Neuronal stem cell (in vitro differentiated cells): ENCODE data around the gene FES.

Experiments used
- DNase-seq: peaks from one replicate; pipeline ENCODE4 v3.0.0-alpha.2; 2013; ENCODE audit warnings: low spot score
- H2AFZ ChIP-seq: one replicate; pipeline ENCODE4 v1.6.1; 2013; ENCODE audit warnings: mild to moderate bottlenecking, low read length, inconsistent platforms
- H2AK5ac ChIP-seq: 2 replicates; pipeline ENCODE4 v1.6.1; 2013; ENCODE audit warnings: low read depth, mild to moderate bottlenecking, inconsistent platforms, low read length, moderate library complexity, mixed read lengths
- H2BK120ac ChIP-seq: 2 replicates; pipeline ENCODE4 v1.6.1; 2013; ENCODE audit warnings: low read depth, mild to moderate bottlenecking, inconsistent platforms, low read length, moderate library complexity, mixed read lengths
- H2BK12ac ChIP-seq: one replicate; pipeline ENCODE4 v1.6.1; 2013; ENCODE audit warnings: low read length, inconsistent platforms
- H2BK15ac ChIP-seq: 2 replicates; pipeline ENCODE4 v1.6.1; 2013; ENCODE audit warnings: mild to moderate bottlenecking, low read length, inconsistent platforms, mixed read lengths
- H2BK5ac ChIP-seq: one replicate; pipeline ENCODE4 v1.6.1; 2013; ENCODE audit warnings: inconsistent platforms, mild to moderate bottlenecking, low read length, moderate library complexity
- H3K14ac ChIP-seq: one replicate; pipeline ENCODE4 v1.6.1; 2013; ENCODE audit warnings: low read length, inconsistent platforms
- H3K18ac ChIP-seq: 2 replicates; pipeline ENCODE4 v1.6.1; 2013; ENCODE audit warnings: low read length, inconsistent platforms
- H3K23ac ChIP-seq: 2 replicates; pipeline ENCODE4 v1.6.1; 2013; ENCODE audit warnings: low read depth, mild to moderate bottlenecking, mixed read lengths, low read length, inconsistent platforms; ENCODE audit not compliant: poor library complexity
- H3K27ac ChIP-seq: replicated peaks from 3 replicates; pipeline ENCODE4 v1.5.1; 2013; ENCODE audit warnings: low read length, inconsistent platforms
- H3K27me3 ChIP-seq, 3 experiments: 2 replicates each; pipeline ENCODE4 v1.6.1; 2013; ENCODE audit warnings: low read length in 3 of 3, mild to moderate bottlenecking in 2 of 3, inconsistent platforms in 1 of 3, low read depth in 1 of 3, mixed read lengths in 1 of 3, moderate library complexity in 1 of 3; ENCODE audit not compliant: control insufficient read depth in 3 of 3, insufficient read depth in 3 of 3
- H3K36me3 ChIP-seq, 2 donors: replicated peaks in 1 of 2; 2 replicates each; pipeline ENCODE4 v1.6.1; 2013; ENCODE audit warnings: low read length in 2 of 2; ENCODE audit not compliant: control insufficient read depth in 2 of 2, insufficient read depth in 2 of 2
- H3K4ac ChIP-seq: 2 replicates; pipeline ENCODE4 v1.6.1; 2013; ENCODE audit warnings: inconsistent platforms, mild to moderate bottlenecking, low read length, moderate library complexity
- H3K4me1 ChIP-seq, 2 donors: 1 replicate in 1 of 2; 2 replicates in 1 of 2; pipeline ENCODE4 v1.6.1; 2013; ENCODE audit warnings: low read length in 2 of 2, low read depth in 1 of 2; ENCODE audit not compliant: control insufficient read depth in 2 of 2, insufficient read depth in 1 of 2
- H3K4me2 ChIP-seq: one replicate; pipeline ENCODE4 v1.6.1; 2013; ENCODE audit warnings: mild to moderate bottlenecking, low read length, inconsistent platforms; ENCODE audit not compliant: insufficient read depth, poor library complexity, severe bottlenecking
- H3K4me3 ChIP-seq, 2 donors: 2 replicates each; pipeline ENCODE4 v1.5.1; 2013; ENCODE audit warnings: low read length in 2 of 2, mild to moderate bottlenecking in 2 of 2, inconsistent platforms in 1 of 2, moderate library complexity in 1 of 2
- H3K79me1 ChIP-seq: one replicate; pipeline ENCODE4 v1.6.1; 2013; ENCODE audit warnings: low read depth, mild to moderate bottlenecking, inconsistent platforms, low read length, moderate library complexity
- H3K9ac ChIP-seq: one replicate; pipeline ENCODE4 v1.6.1; 2013; ENCODE audit warnings: mild to moderate bottlenecking, low read depth, low read length, inconsistent platforms; ENCODE audit not compliant: poor library complexity
- H3K9me3 ChIP-seq, 2 donors: replicated peaks in 1 of 2; 2 replicates each; pipeline versions ENCODE3 to v1.6.1; 2013; ENCODE audit warnings: low read length in 2 of 2, mild to moderate bottlenecking in 2 of 2, inconsistent platforms in 1 of 2, low read depth in 1 of 2, mixed read lengths in 1 of 2, moderate library complexity in 1 of 2; ENCODE audit not compliant: control insufficient read depth in 2 of 2, insufficient read depth in 1 of 2
- H4K8ac ChIP-seq: one replicate; pipeline ENCODE4 v1.6.1; 2013; ENCODE audit warnings: low read depth, mild to moderate bottlenecking, inconsistent platforms, low read length, moderate library complexity
- H4K91ac ChIP-seq: one replicate; pipeline ENCODE4 v1.6.1; 2013; ENCODE audit warnings: low read length, low read depth, mild to moderate bottlenecking, inconsistent platforms; ENCODE audit not compliant: poor library complexity
- WGBS, 2 donors: extraction: QIAGEN DNeasy Blood & Tissue Kit; methylation state at CpG; one replicate each; pipeline ENCODE4 v1.1.7; 2013; ENCODE audit warnings: missing lambda C conversion rate in 2 of 2, mixed read lengths in 1 of 2; ENCODE audit not compliant: insufficient read length in 2 of 2, insufficient replicate concordance in 1 of 2; ENCODE audit errors: extremely low coverage in 2 of 2; 5-methylcytosine and 5-hydroxymethylcytosine counted together

The FES gene

DNA sequence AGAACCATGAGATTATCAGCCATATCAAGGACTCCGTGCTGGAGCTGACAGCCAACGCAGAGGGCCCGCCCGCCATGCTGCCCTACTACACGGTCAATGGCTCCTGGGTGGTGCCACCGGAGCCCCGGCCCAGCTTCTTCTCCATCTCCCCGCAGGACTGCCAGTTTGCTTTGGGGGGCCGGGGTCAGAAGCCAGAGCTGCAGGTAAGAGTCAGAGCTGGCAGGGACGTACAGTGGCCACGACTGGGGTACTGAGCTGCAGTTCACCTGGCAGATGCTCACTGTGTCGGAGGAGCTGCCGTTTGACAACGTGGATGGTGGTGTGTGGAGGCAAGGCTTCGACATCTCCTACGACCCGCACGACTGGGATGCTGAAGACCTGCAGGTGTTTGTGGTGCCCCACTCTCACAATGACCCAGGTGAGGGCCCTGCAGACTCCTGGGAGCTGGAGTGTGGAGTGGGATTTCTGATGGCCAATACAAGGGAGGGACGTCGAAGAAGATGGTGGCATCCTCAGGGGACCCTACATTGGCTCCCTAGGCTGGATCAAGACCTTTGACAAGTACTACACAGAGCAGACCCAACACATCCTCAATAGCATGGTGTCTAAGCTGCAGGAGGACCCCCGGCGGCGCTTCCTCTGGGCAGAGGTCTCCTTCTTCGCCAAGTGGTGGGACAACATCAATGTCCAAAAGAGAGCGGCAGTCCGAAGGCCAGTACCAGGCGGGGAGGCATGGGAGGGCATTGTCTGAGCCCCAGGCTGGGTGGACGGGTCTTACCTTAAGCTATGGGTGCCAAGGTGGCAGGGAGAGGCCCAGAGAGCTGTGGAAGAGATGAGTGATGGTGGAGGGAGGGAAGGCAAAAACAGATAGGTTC is 21.2 kb downstream of the FES start:
- H2AFZ ChIP-seq = no peak overlapping the region
- no peak overlapping the region for H3K4me2 ChIP-seq
- no peak overlapping the region for H4K8ac ChIP-seq
- H3K4ac ChIP-seq = no peak overlapping the region
- peaks cover 0 to 4% (median 0%) of the 10 kb centered on the region in 3 experiments for H3K27me3 ChIP-seq
- H3K18ac ChIP-seq = no peak overlapping the region
- H3K4me3 ChIP-seq = no peak overlapping the region
- H2BK120ac ChIP-seq = no peak overlapping the region
- no peaks in the 10 kb centered on the region for H3K79me1 ChIP-seq
- DNase-seq = no peak
- peaks cover 30 to 54% of the 10 kb centered on the region in 2 donors for H3K36me3 ChIP-seq
- H3K9me3 ChIP-seq = peaks cover 0 to 2% of the 10 kb centered on the region in 2 donors
- no peak overlapping the region for H3K9ac ChIP-seq
- peaks cover 6 to 9% of the 10 kb centered on the region in 2 donors for H3K4me1 ChIP-seq
- peak overlapping the region; percentile 32 for H3K23ac ChIP-seq
- peak overlapping the region; percentile 14 for H2BK15ac ChIP-seq
- no peak overlapping the region for H2BK5ac ChIP-seq
- H3K27ac ChIP-seq = no peak overlapping the region
- H2BK12ac ChIP-seq = peak overlapping the region; percentile 30
- H2AK5ac ChIP-seq = no peak overlapping the region
- H4K91ac ChIP-seq = no peak overlapping the region
- H3K14ac ChIP-seq = no peak overlapping the region
- no CpG with 5 or more reads among the region's 28 CpGs for WGBS, 2 donors

DNA sequence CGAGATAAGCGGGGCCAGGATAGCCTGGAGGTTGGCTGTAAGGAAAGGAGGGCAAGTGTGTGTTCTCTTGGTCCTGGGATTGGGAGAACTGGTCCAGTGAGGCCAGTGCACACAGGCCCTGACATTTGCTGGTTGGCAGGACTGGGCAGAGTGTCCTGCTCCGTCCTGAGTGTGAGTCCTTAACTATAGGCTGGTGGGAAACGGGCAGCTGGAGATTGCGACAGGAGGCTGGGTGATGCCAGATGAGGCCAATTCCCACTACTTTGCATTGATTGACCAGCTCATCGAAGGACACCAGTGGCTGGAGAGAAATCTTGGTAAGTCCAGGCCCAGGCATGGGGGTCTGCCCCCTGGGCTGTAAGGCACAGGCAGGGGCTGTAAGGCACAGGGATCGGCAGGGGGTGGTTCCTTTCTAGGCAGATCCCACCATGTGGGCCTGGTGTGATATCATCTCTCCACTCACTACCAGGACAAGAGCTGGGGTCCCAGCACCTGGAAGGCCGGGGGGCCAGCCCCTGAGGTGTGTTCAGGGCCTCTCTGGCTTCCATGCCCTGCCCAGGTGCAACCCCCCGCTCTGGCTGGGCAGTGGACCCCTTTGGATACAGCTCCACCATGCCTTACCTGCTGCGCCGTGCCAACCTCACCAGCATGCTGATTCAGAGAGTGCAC is 22.0 kb downstream of the FES start:
- Histone ChIP-seq H3K18ac (no peak overlapping the region), H3K23ac (peak overlapping the region; percentile 2), H3K4ac (no peak overlapping the region), H3K27ac (no peak overlapping the region), H3K79me1 (no peaks in the 10 kb centered on the region), H2AK5ac (no peak overlapping the region), H3K9ac (peak overlapping the region; percentile 30), H2BK15ac (no peak overlapping the region), H4K8ac (peak overlapping the region; percentile 27), H2BK12ac (peak overlapping the region; percentile 30), H3K27me3 (peaks cover 0 to 4% (median 0%) of the 10 kb centered on the region in 3 experiments), H2AFZ (no peak overlapping the region), H4K91ac (no peak overlapping the region), H2BK5ac (no peak overlapping the region), H3K4me1 (peaks cover 6 to 9% of the 10 kb centered on the region in 2 donors), H3K4me3 (no peak overlapping the region), H2BK120ac (no peak overlapping the region), H3K36me3 (peaks cover 37 to 62% of the 10 kb centered on the region in 2 donors), H3K4me2 (no peak overlapping the region), H3K14ac (no peak overlapping the region), H3K9me3 (peaks cover 0 to 2% of the 10 kb centered on the region in 2 donors)
- WGBS, 2 donors = no CpG with 5 or more reads among the region's 11 CpGs
- no peak for DNase-seq

DNA sequence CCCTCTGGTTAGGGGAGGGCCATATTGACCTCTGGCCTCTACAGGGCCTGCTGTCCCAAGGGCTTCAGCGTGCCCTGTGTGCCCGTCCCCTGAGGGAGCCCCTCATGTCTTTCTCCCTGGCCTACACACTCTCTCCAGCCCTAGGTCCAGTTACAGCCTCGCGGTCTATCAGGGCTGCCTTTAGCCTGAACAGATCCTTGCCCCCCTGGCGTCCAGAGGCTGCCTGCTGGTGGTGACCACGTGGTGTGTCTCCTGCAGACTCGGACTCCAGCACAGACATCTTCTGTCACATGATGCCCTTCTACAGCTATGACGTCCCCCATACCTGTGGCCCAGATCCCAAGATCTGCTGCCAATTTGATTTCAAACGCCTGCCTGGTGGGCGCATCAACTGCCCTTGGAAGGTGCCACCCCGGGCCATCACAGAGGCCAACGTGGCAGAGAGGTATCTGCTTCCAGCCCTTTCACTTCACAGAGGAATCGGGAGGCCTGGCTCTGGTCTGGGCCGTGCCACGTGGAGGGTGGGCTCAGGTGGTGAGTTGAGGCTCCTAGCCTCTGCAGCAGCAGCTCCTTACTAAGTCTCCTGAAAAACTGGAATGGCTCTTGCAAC is 22.9 kb downstream of the FES start:
- Histone ChIP-seq H3K4ac (no peak overlapping the region), H3K18ac (no peak overlapping the region), H4K91ac (no peak overlapping the region), H3K79me1 (no peaks in the 10 kb centered on the region), H2BK12ac (no peak overlapping the region), H3K27me3 (peaks cover 0 to 4% (median 0%) of the 10 kb centered on the region in 3 experiments), H3K9me3 (peaks cover 0 to 2% of the 10 kb centered on the region in 2 donors), H3K4me2 (no peak overlapping the region), H3K27ac (no peak overlapping the region), H3K23ac (no peak overlapping the region), H3K4me1 (peaks cover 6% of the 10 kb centered on the region in 2 donors), H3K4me3 (no peak overlapping the region), H3K14ac (no peak overlapping the region), H2BK5ac (no peak overlapping the region), H2BK120ac (no peak overlapping the region), H3K36me3 (peaks cover 44 to 70% of the 10 kb centered on the region in 2 donors), H2AK5ac (no peak overlapping the region), H4K8ac (no peak overlapping the region), H2AFZ (no peak overlapping the region), H2BK15ac (no peak overlapping the region), H3K9ac (no peak overlapping the region)
- no CpG with 5 or more reads among the region's 15 CpGs for WGBS, 2 donors
- no peak for DNase-seq
